Panc1 (cell line): Measurements from ENCODE around the gene NTS. TPM values are rescaled to one million over a fixed set of nuclear protein-coding genes. Genes with fewer than 3 reads are reported as not detected.

Source experiments
- ATAC-seq: fragments of 200-7000 bp; cut with Tn5 transposase; 2 replicates; pipeline ENCODE4 v1.9.1; 2020; ENCODE audit warnings: mild to moderate bottlenecking, moderate library complexity
- BruUV-seq: library from RNA; stranded (reverse); fragments of 400-500 nt; replicated peaks from 2 replicates; lab custom pipeline; 2021; lab: Mats Ljungman, UMichigan
- CTCF ChIA-PET: fragments of 300-600 bp; sonication (Branson Sonifier 250); formaldehyde crosslinking; loops from one replicate; lab custom pipeline; 2022; ENCODE audit warnings: antibody characterized with exemption; lab: Charles Lee
- POLR2A ChIA-PET: fragments of 300-600 bp; sonication (Branson Sonifier 250); formaldehyde crosslinking; loops from one replicate; lab custom pipeline; 2022; ENCODE audit warnings: antibody characterized with exemption; lab: Charles Lee
- DNase-seq: peaks from one replicate; pipeline ENCODE4 v3.0.0-alpha.2; 2010; ENCODE audit warnings: low read depth, low spot score
- H3K27ac ChIP-seq: 2 replicates; pipeline ENCODE4 v1.5.1; 2011; ENCODE audit warnings: mild to moderate bottlenecking, low read length, inconsistent platforms
- H3K27me3 ChIP-seq: fragments of 200-500 bp; sonication (Bioruptor generic); 2 replicates; pipeline ENCODE4 v1.6.0; 2014; ENCODE audit warnings: low read length, inconsistent platforms; ENCODE audit not compliant: control insufficient read depth, insufficient read depth
- H3K36me3 ChIP-seq: fragments of 200-500 bp; sonication (Bioruptor generic); 2 replicates; pipeline ENCODE4 v1.5.1; 2014; ENCODE audit warnings: inconsistent platforms, mild to moderate bottlenecking, low read length, moderate library complexity; ENCODE audit not compliant: control insufficient read depth, insufficient read depth
- H3K4me1 ChIP-seq: 2 replicates; pipeline ENCODE4 v1.5.1; 2011; ENCODE audit warnings: inconsistent platforms, mild to moderate bottlenecking, low read length, moderate library complexity; ENCODE audit not compliant: control insufficient read depth, insufficient read depth
- H3K4me3 ChIP-seq, 2 experiments: 2 replicates each; pipeline ENCODE4 v1.5.1; 2011 to 2012; ENCODE audit warnings: low read depth in 2 of 2, low read length in 2 of 2, mild to moderate bottlenecking in 2 of 2, inconsistent platforms in 1 of 2, moderate library complexity in 1 of 2
- H3K9me3 ChIP-seq: fragments of 200-500 bp; sonication (Bioruptor generic); 2 replicates; pipeline ENCODE4 v1.5.1; 2014; ENCODE audit warnings: low read depth, mild to moderate bottlenecking, inconsistent platforms, low read length, moderate library complexity; ENCODE audit not compliant: control insufficient read depth, insufficient read depth
- CTCF ChIP-seq: fragments of 450-650 bp; IDR thresholded peaks from 2 replicates; pipeline ENCODE4 v1.5.1; 2017; ENCODE audit warnings: mild to moderate bottlenecking
- POLR2AphosphoS5 ChIP-seq: IDR thresholded peaks from 2 replicates; pipeline ENCODE4 v1.6.1; 2012; ENCODE audit warnings: mild to moderate bottlenecking, low read depth, low read length, moderate library complexity
- REST ChIP-seq, 2 experiments: IDR thresholded peaks; 2 replicates each; pipeline ENCODE4 v1.6.1; 2011 to 2012; ENCODE audit warnings: low read depth in 2 of 2, control low read depth in 1 of 2, low read length in 1 of 2, mild to moderate bottlenecking in 1 of 2, moderate library complexity in 1 of 2; ENCODE audit not compliant: insufficient read depth in 1 of 2
- SIN3A ChIP-seq: IDR thresholded peaks from 2 replicates; pipeline ENCODE4 v1.6.1; 2012; ENCODE audit warnings: low read depth, mild to moderate bottlenecking, low read length, moderate library complexity, borderline replicate concordance; ENCODE audit not compliant: insufficient read depth
- TCF7L2 ChIP-seq: IDR thresholded peaks from 2 replicates; pipeline ENCODE4 v1.6.1; 2011; ENCODE audit warnings: mild to moderate bottlenecking, low read depth, low read length, inconsistent platforms
- in situ Hi-C: cut with HindIII; loops from 2 replicates; pipeline ENCODE4 v1.10.0; 2016; ENCODE audit warnings: low sequenced_read_pairs, low pct_unique_long_range_greater_than_20kb
- intact Hi-C: fragments of 100-400 bp; cut with micrococcal nuclease; formaldehyde crosslinking; loops from one replicate; pipeline ENCODE4 v1.10.0; 2022; ENCODE audit not compliant: unreplicated experiment
- total RNA-seq: library from RNA; stranded (reverse); gene quantifications from one replicate; pipeline ENCODE4 v1.2.1, GENCODE V29; 2021; ENCODE audit not compliant: unreplicated experiment

NTS gene
- total RNA-seq, 1 experiment from 2014 or later: 1.5 TPM

GRCh38 chr12:85866986-85867776 is 6.9 kb upstream of the NTS start:
- Histone ChIP-seq H3K27ac (no peak overlapping the region), H3K4me3 (no peak overlapping the region), H3K36me3 (no peaks in the 10 kb centered on the region), H3K4me1 (no peaks in the 10 kb centered on the region), H3K27me3 (no peaks in the 10 kb centered on the region), H3K9me3 (no peaks in the 10 kb centered on the region)
- ATAC-seq (peak; percentile 72; the same call in 1 of the 2 replicates), DNase-seq (peak; percentile 22)
- ChIA-PET CTCF (interaction anchor here (1.5 kb wide), 1 partner anchor 291 kb away, joined by 6 read pairs; no protein-coding TSS in a partner anchor), POLR2A (interaction anchor here (0.6 kb wide), 1 partner anchor 403 kb away, joined by 3 read pairs; no protein-coding TSS in a partner anchor)
- in situ Hi-C loops (no loop called here), intact Hi-C loops (no loop called here)
- BruUV-seq: no TSS peak
- TF ChIP-seq POLR2AphosphoS5 (no peak), CTCF (peak; percentile 72)

GRCh38 chr12:85872497-85873091 is 1.5 kb upstream of the NTS start:
- Histone ChIP-seq H3K27me3 (no peaks in the 10 kb centered on the region), H3K4me1 (no peaks in the 10 kb centered on the region), H3K9me3 (no peaks in the 10 kb centered on the region), H3K36me3 (no peaks in the 10 kb centered on the region), H3K27ac (no peak overlapping the region), H3K4me3 (no peak overlapping the region)
- peak; percentile 28 for DNase-seq
- no peak for ATAC-seq
- TF ChIP-seq TCF7L2 (no peak), CTCF (peak; percentile 75; the same call in 1 of the 2 replicates)
- ChIA-PET POLR2A (no interaction called here), CTCF (no interaction called here)
- in situ Hi-C loops (no loop called here), intact Hi-C loops (loop anchor here (2.0 kb wide), 1 partner anchor 404 kb away; no protein-coding TSS in a partner anchor)
- BruUV-seq: no TSS peak

- ATAC-seq: no peak
- no peaks in the 10 kb centered on the region for H3K27me3 ChIP-seq
- no peaks in the 10 kb centered on the region for H3K36me3 ChIP-seq
- H3K4me1 ChIP-seq: no peaks in the 10 kb centered on the region
- BruUV-seq: no TSS peak
- ChIA-PET CTCF (no interaction called here), POLR2A (no interaction called here)
- intact Hi-C loops: no loop called here
- no peaks in the 10 kb centered on the region for H3K9me3 ChIP-seq
- TF ChIP-seq CTCF (no peak), TCF7L2 (no peak), POLR2AphosphoS5 (no peak), SIN3A (no peak), REST (IDR thresholded peaks at IDR 0.05; ENCODE audit: insufficient read depth in 1 of 2, low read depth in 2 of 2, low read length in 1 of 2) (no peak)
- no peak overlapping the region for H3K4me3 ChIP-seq
- no peak for DNase-seq
- H3K27ac ChIP-seq: no peak overlapping the region
- in situ Hi-C loops: no loop called here
These were observed 3.4 kb downstream of the NTS start for GRCh38 chr12:85877459-85877858.
